ENCODE measurements around the gene CYB5A. TPM values are rescaled to one million over a fixed set of nuclear protein-coding genes. Genes with fewer than 3 reads are reported as not detected.
A peak's percentile ranks its signal among the peaks of the same experiment; 100 is the strongest.

CYB5A gene
- total and polyA plus RNA-seq, 7 donors, result 13.4 to 35.6 (median 27.0) TPM

DNA sequence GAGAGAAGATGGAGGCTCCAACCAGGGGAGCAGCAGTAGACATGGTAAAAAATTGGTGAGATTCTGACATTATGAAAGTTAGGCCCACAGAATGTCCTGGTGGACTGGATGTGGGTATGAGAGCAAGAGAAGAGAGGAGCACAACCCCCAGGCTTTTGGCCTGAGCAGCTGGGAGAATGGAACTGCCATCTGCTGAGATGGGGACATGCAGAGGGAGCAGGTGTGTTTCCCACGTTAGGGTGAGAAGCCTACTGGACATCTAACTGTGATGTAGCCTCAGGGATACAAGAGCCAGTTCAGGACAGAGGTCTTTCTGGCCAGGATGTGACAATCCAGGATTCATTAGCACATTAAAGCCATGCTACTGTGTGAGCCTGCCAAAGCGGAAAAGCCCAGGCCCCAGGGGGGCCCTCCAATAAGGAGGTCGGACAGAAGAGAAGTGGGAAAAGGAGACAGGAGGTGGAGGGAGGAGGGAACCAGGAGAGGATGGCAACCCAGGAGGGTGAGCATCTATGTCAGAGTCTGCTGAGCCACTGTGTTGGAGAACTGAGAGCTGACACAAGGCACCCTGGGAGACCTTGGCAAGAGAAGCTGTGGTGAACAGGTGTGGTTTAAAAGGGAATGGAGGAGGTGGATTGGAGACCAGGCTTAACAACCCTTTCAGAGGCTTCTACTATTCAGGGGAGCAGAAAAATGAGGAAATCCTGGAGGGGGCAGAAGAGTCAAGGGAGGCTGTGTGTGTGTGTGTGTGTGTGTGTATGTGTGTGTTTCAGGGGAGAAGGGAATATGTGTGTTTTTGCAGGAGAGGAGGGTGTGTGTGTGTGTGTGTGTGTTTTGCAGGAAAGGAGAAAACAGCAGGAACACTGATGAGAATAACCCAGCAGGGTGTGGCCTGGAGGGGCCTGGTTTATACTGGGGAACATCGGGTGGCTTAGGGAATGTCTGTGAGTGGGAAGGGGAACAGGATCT lies 10.5 kb downstream of the CYB5A start:
- intact Hi-C loops (cut with DNase I), result no loop called here

DNA sequence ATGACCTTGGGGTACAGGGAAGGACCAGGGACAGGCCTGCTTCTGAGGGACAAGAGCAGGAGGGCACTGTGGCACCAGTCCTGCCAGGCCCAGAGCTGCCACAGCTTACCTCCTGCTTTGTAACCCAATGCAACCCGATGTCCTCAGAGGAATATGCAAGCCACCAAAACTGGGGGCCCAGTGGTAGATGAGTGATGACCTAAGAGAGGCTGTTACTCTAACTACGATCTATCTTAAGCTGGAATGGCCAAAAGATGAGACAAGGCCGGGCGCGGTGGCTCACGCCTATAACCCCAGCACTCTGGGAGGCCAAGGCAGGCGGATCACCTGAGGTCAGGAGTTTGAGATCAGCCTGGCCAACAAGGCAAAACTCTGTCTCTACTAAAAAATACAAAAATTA lies 12.8 kb downstream of the CYB5A start:
- peaks cover 28% of the 10 kb centered on the region for H3K4me1 ChIP-seq
- no peak overlapping the region for H3K4me3 ChIP-seq
- DNase-seq, result no peak
- no peak for ATAC-seq
- TF ChIP-seq, protein P1, sequence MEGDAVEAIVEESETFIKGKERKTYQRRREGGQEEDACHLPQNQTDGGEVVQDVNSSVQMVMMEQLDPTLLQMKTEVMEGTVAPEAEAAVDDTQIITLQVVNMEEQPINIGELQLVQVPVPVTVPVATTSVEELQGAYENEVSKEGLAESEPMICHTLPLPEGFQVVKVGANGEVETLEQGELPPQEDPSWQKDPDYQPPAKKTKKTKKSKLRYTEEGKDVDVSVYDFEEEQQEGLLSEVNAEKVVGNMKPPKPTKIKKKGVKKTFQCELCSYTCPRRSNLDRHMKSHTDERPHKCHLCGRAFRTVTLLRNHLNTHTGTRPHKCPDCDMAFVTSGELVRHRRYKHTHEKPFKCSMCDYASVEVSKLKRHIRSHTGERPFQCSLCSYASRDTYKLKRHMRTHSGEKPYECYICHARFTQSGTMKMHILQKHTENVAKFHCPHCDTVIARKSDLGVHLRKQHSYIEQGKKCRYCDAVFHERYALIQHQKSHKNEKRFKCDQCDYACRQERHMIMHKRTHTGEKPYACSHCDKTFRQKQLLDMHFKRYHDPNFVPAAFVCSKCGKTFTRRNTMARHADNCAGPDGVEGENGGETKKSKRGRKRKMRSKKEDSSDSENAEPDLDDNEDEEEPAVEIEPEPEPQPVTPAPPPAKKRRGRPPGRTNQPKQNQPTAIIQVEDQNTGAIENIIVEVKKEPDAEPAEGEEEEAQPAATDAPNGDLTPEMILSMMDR (IDR thresholded peaks at IDR 0.05), result no peak
- intact Hi-C loops (cut with DNase I), result no loop called here
- H3K27ac ChIP-seq, result no peak overlapping the region
- no peaks in the 10 kb centered on the region for H3K27me3 ChIP-seq (ENCODE audit: insufficient read depth in 3 of 3, low read length in 2 of 3)
- H3K9me3 ChIP-seq, result no peaks in the 10 kb centered on the region
- H3K36me3 ChIP-seq (ENCODE audit: insufficient read depth in 1 of 2, low read depth in 1 of 2), result no peaks in the 10 kb centered on the region
- WGBS, 3 donors, result 93 to 95% (median 93%) methylated on average over 7 of the region's 7 CpGs

More for the DNA sequence above, 10.5 kb downstream of the CYB5A start:
- Histone ChIP-seq H3K4me1 (peaks cover 42% of the 10 kb centered on the region), H3K27ac (no peak overlapping the region), H3K9me3 (no peaks in the 10 kb centered on the region), H3K27me3 (ENCODE audit: insufficient read depth in 3 of 3, low read length in 2 of 3) (no peaks in the 10 kb centered on the region), H3K4me3 (no peak overlapping the region), H3K36me3 (ENCODE audit: insufficient read depth in 1 of 2, low read depth in 1 of 2) (no peaks in the 10 kb centered on the region)
- TF ChIP-seq, protein P1 (IDR thresholded peaks at IDR 0.05), result no peak
- DNase-seq (no peak), ATAC-seq (peak in 3 of 4 donors; percentile 36 to 53 (median 44))
- WGBS, 3 donors, result 36 to 47% (median 41%) methylated on average over 4 of the region's 4 CpGs

DNA sequence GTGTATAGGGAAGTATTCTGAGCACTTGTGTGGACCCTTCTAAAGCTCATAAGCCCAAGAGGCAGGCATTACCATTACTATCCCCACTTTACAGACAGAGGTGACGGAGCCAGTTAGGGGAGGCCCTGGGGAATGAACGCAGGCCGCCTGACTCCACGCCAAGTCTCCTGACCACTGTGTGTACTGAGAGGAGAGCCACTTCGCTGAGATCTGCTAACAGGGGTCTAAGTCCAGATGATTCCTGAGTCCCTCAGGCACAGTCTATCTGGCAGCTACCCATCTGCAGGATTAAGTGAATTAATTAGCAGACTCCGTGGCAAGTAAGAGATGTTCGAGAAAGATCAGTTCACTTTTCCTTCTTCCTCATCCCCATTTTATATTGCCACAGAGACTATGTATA lies 13.7 kb downstream of the CYB5A start:
- H3K4me3 ChIP-seq, result no peak overlapping the region
- DNase-seq, result no peak
- no peaks in the 10 kb centered on the region for H3K27me3 ChIP-seq (ENCODE audit: insufficient read depth in 3 of 3, low read length in 2 of 3)
- no peak overlapping the region for H3K27ac ChIP-seq
- 63 to 66% (median 63%) methylated on average over 7 of the region's 7 CpGs for WGBS, 3 donors
- no peaks in the 10 kb centered on the region for H3K36me3 ChIP-seq (ENCODE audit: insufficient read depth in 1 of 2, low read depth in 1 of 2)
- no peak for ATAC-seq
- intact Hi-C loops (cut with DNase I), result no loop called here
- H3K4me1 ChIP-seq, result peaks cover 21% of the 10 kb centered on the region
- no peaks in the 10 kb centered on the region for H3K9me3 ChIP-seq
- TF ChIP-seq, protein P1 (IDR thresholded peaks at IDR 0.05), result no peak

- TF ChIP-seq, protein P1 (IDR thresholded peaks at IDR 0.05), result no peak
- Histone ChIP-seq H3K4me3 (no peak overlapping the region), H3K27me3 (ENCODE audit: insufficient read depth in 3 of 3, low read length in 2 of 3) (no peaks in the 10 kb centered on the region), H3K9me3 (no peaks in the 10 kb centered on the region), H3K4me1 (peaks cover 17% of the 10 kb centered on the region), H3K27ac (no peak overlapping the region), H3K36me3 (ENCODE audit: insufficient read depth in 1 of 2, low read depth in 1 of 2) (no peaks in the 10 kb centered on the region)
- WGBS, 3 donors, result 88 to 94% (median 91%) methylated on average over 2 of the region's 2 CpGs
- ATAC-seq, result no peak
- no peak for DNase-seq
- intact Hi-C loops (cut with DNase I), result no loop called here
These were observed 14.5 kb downstream of the CYB5A start for GRCh38 chr18:74277296-74277695.
